Heart right ventricle (tissue), 16 donors: Measurements from ENCODE around the gene LRRC45. TPM values are rescaled to one million over a fixed set of nuclear protein-coding genes. Genes with fewer than 3 reads are reported as not detected.

Experiments used
- ATAC-seq, 8 donors: fragments of 200-7000 bp; cut with Tn5 transposase; one replicate each; pipeline ENCODE4 v1.9.1; 2020; ENCODE audit warnings: mild to moderate bottlenecking in 8 of 8, moderate library complexity in 8 of 8, moderate number of reproducible peaks in 1 of 8
- DNase-seq, 2 donors: peaks; one replicate each; pipeline ENCODE4 v3.0.0-alpha.2; 2020
- H3K27ac ChIP-seq, 10 donors: fragments of 200-600 bp; sonication (generic) in 2 of 10; one replicate each; pipeline versions ENCODE4 v1.5.0 to v1.8.0; 2020 to 2022; ENCODE audit warnings: mild to moderate bottlenecking in 3 of 10
- H3K27me3 ChIP-seq, 7 donors: fragments of 200-600 bp; one replicate each; pipeline ENCODE4 v1.8.0; 2021 to 2022; ENCODE audit warnings: mild to moderate bottlenecking in 2 of 7
- H3K36me3 ChIP-seq, 9 donors: fragments of 200-600 bp; sonication (generic) in 1 of 9; one replicate each; pipeline versions ENCODE4 v1.5.0 to v1.8.0; 2020 to 2022; ENCODE audit warnings: mild to moderate bottlenecking in 2 of 9
- H3K4me1 ChIP-seq, 9 donors: fragments of 200-600 bp; sonication (generic) in 1 of 9; one replicate each; pipeline versions ENCODE4 v1.5.0 to v1.8.0; 2020 to 2022; ENCODE audit warnings: mild to moderate bottlenecking in 4 of 9
- H3K4me3 ChIP-seq, 10 donors: fragments of 200-600 bp; sonication (generic) in 2 of 10; one replicate each; pipeline versions ENCODE4 v1.5.0 to v1.8.0; 2020 to 2022; ENCODE audit warnings: mild to moderate bottlenecking in 7 of 10, moderate library complexity in 2 of 10
- H3K9me3 ChIP-seq, 11 donors: fragments of 200-600 bp in 10 of 11; sonication (generic) in 2 of 11; one replicate each; pipeline versions ENCODE4 v1.5.0 to v1.8.0; 2013 to 2022; ENCODE audit warnings: mild to moderate bottlenecking in 2 of 11, control low read depth in 1 of 11, moderate library complexity in 1 of 11
- CTCF ChIP-seq, 9 donors: fragments of 200-600 bp; sonication (generic) in 2 of 9; IDR thresholded peaks; one replicate each; pipeline versions ENCODE4 v1.5.0 to v1.8.0; 2021 to 2022; ENCODE audit warnings: antibody characterized with exemption in 9 of 9, mild to moderate bottlenecking in 5 of 9, moderate library complexity in 1 of 9
- WGBS, 2 donors: extraction: QIAGEN DNeasy Blood & Tissue Kit; methylation state at CpG; one replicate each; pipeline ENCODE4 v1.1.7; 2013; ENCODE audit warnings: inconsistent platforms in 1 of 2; 5-methylcytosine and 5-hydroxymethylcytosine counted together
- intact Hi-C, 10 donors: fragments of 100-400 bp; cut with DNase I; formaldehyde crosslinking; loops; one replicate each; pipeline versions ENCODE4 v1.11.1 to v1.14.2; 2022
- polyA plus RNA-seq, 2 donors: library from polyadenylated mRNA; stranded (reverse); fragments of 200-250 nt; gene quantifications; one replicate each; pipeline ENCODE4 v1.2.3, GENCODE V29; 2013
- total RNA-seq, 10 donors: library from RNA; stranded (reverse); fragmentation: NEBNext Ultra II Directional in 3 of 10; extraction: Animal tissue kit (Norgen Biotek cat#: 25700) in 3 of 10; gene quantifications; one replicate each; pipeline versions ENCODE4 v1.2.1 to v1.2.4, GENCODE V29; 2021 to 2023
- donor health status: Arrhythmogenic right ventricular cardiomyopathy.
- donor health status: ischemic (EF 13 %, LVEDD 7.1; RV severe dilation, severe dysfunction).
- donor health status: healthy with polysubstance abuse.
- donor health status: DM: no; HTN: yes; CAD: no.
- donor health status: DM: no; HTN: no; CAD: no.
- donor health status: ischemic (EF 25% LVEDD 6.9; RV normal size, moderate dysfunction).
- donor health status: ischemic (EF 25% LVEDD 5.7; RV mildly dilated, moderate dysfunction).
- donor health status: healthy.
- donor health status: DM: yes; HTN: yes; CAD: no.
- donor health status: Ischemic cardiomyopathy.
- donor health status: ischemic (EF 35%, LVEDD 5.7; RV mildly dilated, moderate dysfunction).
- donor health status: nonischemic (EF 11% LVEDD 7.7; RV severe dilation, severe dysfunction).
- donor health status: DM: yes; HTN: yes; CAD: no.
- donor health status: PGD.
- donor health status: ischemic (EF 29% LVEDD 5.4; RV normal size, mild dysfunction).
- donor health status: nonischemic (EF 23%, LVEDD 6.1; RV moderate dilation, normal function).

The LRRC45 gene
- total and polyA plus RNA-seq, 12 donors, result 2.2 to 10.4 (median 3.5) TPM

DNA sequence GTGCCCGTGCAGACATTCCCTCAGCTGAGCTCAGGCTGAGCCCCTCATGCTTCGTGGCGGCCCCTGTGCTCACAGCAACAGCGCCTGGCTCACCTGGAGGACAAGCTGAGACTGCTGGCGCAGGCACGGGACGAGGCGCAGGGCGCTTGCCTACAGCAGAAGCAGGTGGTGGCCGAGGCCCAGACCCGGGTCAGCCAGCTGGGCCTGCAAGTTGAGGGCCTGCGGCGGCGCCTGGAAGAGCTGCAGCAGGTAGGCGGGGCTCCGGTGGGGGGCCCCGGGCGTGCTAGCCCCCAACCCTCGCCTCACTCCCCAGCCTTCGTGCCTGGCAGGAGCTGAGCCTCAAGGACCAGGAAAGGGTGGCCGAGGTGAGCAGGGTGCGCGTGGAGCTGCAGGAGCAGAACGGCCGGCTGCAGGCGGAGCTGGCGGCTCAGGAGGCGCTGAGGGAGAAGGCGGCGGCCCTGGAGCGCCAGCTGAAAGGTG lies 6.9 kb downstream of the LRRC45 start:
- Histone ChIP-seq H3K4me3 (peak overlapping the region in 9 of 10 donors; percentile 37 to 59 (median 53)), H3K27ac (no peak overlapping the region), H3K9me3 (no peaks in the 10 kb centered on the region), H3K36me3 (peaks cover 0 to 11% (median 0%) of the 10 kb centered on the region in 9 donors), H3K4me1 (peaks cover 7 to 32% (median 23%) of the 10 kb centered on the region in 9 donors), H3K27me3 (peaks cover 0 to 10% (median 6%) of the 10 kb centered on the region in 7 donors)
- intact Hi-C loops, result loop anchor here (1.0 to 10.0 kb wide), 8 partner anchors 72 to 295 kb away; no protein-coding TSS in a partner anchor
- DNase-seq (no peak), ATAC-seq (peak in 6 of 8 donors; percentile 1 to 4 (median 3))
- 66% methylated on average over 31 of the region's 31 CpGs for WGBS, 2 donors
- no peak for TF ChIP-seq CTCF (IDR thresholded peaks at IDR 0.05)

DNA sequence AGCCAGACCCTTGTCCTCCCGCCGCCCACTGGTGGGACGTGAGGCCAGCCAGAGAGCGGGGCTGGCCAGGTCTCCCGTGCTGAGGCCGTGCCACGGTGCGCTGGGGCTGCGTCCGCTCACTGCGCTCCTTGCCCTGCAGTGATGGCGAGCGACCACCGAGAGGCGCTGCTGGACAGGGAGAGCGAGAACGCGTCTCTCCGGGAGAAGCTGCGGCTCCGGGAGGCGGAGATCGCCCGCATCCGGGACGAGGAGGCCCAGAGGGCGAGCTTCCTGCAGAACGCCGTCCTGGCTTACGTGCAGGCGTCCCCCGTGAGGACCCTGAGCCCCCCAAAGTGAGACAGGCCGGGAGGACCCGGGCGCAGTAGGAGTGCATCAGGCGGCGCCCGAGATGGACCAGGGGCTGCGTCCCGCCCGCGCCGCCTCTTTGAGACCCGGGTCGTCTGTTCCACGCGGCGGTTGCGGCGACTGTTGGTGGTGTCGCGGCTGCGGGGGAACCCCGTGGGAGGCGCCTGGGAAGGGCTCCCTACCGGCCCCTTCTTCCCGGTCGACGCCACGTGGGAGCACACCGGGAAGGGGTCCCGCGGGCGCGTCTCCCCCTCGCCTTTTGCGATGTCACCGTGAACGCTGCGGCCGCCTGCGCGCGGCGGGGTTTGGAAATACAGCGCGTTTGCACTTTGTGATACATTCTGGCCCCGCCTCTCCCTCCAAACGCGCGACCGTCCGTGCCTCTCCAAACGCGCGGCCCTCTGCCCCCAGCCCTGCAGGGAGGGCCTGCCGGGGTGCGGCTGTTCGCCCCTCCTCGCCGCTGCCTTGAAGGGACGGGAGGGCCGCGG lies 7.6 kb downstream of the LRRC45 start:
- DNase-seq (peak; percentile 82 to 87), ATAC-seq (peak; percentile 74 to 92 (median 84))
- Histone ChIP-seq H3K36me3 (peaks cover 0 to 17% (median 0%) of the 10 kb centered on the region in 9 donors), H3K4me1 (peaks cover 7 to 35% (median 25%) of the 10 kb centered on the region in 9 donors), H3K9me3 (no peaks in the 10 kb centered on the region), H3K4me3 (peak overlapping the region; percentile 37 to 59 (median 52)), H3K27ac (peak overlapping the region in 2 of 10 donors; percentile 8 to 26), H3K27me3 (peaks cover 0 to 10% (median 6%) of the 10 kb centered on the region in 7 donors)
- peak; percentile 83 to 98 (median 95) for TF ChIP-seq CTCF (IDR thresholded peaks at IDR 0.05)
- WGBS, 2 donors, result 1% methylated on average over 92 to 94 of the region's 94 CpGs
- intact Hi-C loops, result loop anchor here in 9 of 10 donors (1.0 to 10.0 kb wide), 8 partner anchors 72 to 294 kb away; no protein-coding TSS in a partner anchor

DNA sequence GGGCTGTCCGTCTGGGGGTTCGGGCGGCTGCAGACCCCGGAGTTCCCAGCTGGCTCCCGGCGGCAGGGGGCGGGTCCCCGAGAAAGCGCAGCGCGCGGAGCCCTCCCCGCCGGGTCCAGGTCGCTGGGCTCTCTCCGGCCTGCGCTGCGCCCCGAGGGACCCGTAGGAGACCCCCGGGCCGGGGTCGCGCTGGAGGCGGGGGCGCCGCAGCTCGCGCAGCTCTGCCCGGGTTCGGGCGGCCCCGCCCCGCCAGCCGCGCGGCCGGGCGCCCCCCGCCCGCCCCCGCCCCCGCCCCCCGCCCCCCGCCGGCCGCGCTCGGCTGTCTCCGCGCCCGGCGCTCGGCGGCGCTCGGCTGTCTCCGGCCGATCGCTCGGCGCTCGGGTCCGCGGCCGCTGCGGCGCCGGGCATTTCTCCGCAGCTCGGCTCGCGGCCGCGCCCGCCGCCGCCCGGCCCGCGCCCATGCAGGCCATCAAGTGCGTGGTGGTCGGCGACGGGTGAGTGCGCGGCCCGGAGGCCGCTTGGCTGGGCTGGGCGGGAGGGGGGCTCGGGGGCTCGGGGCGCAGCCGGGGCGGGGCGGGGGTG lies 8.3 kb downstream of the LRRC45 start, which contains the start of gene RAC3:
TSS of gene RAC3 (plus strand) at position 376 of the 582 bp plus-strand sequence. CDS start at position 460, 84 bp downstream.
- Histone ChIP-seq H3K9me3 (no peaks in the 10 kb centered on the region), H3K27ac (peak within 1 kb of the TSS in 2 of 10 donors; percentile 8 to 26), H3K4me1 (peaks cover 7 to 42% (median 31%) of the 10 kb centered on the region in 9 donors), H3K36me3 (peaks cover 0 to 17% (median 0%) of the 10 kb centered on the region in 9 donors), H3K27me3 (peaks cover 0 to 10% (median 6%) of the 10 kb centered on the region in 7 donors), H3K4me3 (peak within 1 kb of the TSS; percentile 37 to 59 (median 52))
- TF ChIP-seq CTCF (IDR thresholded peaks at IDR 0.05), result no peak
- WGBS, 2 donors, result 1% methylated on average over 35 to 87 of the region's 96 CpGs
- ATAC-seq (peak in 1 of 8 donors; percentile 6), DNase-seq (no peak)
- intact Hi-C loops, result loop anchor here in 6 of 10 donors (2.0 to 10.0 kb wide), 6 partner anchors 71 to 293 kb away; no protein-coding TSS in a partner anchor
